GM21619 (cell line): ENCODE results near the gene GPSM1.

Experiments
- ATAC-seq: cut with Tn5 transposase; IDR thresholded peaks from one replicate; pipeline ENCODE4 v1.9.1; 2021; ENCODE audit not compliant: unreplicated experiment

The GPSM1 gene

DNA sequence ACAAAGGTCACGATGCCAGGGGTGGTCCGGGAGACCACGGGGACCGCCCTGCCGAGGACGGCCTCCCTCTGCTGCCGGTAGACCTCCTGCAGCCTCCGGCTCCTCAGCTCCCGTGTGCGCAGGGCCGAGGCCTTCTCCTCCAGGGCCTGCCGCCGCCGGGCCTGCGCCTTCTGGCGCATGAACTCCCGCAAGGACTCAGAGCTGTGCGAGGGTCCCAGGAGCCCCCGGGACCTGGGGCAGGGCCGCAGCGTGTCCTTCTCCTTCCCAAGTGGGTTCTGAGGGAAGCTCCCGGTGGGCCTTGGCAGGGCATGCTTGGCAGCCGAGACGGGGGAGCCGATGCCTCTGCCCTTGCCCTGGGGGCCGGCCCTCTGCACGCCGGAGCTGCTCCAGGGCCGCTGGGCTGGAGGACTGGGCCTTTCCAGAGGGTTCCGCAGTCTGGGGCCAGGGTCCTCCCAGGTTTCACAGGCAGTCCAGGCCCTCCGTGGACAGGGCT lies 36.8 kb upstream of the GPSM1 start:
- no peak for ATAC-seq

DNA sequence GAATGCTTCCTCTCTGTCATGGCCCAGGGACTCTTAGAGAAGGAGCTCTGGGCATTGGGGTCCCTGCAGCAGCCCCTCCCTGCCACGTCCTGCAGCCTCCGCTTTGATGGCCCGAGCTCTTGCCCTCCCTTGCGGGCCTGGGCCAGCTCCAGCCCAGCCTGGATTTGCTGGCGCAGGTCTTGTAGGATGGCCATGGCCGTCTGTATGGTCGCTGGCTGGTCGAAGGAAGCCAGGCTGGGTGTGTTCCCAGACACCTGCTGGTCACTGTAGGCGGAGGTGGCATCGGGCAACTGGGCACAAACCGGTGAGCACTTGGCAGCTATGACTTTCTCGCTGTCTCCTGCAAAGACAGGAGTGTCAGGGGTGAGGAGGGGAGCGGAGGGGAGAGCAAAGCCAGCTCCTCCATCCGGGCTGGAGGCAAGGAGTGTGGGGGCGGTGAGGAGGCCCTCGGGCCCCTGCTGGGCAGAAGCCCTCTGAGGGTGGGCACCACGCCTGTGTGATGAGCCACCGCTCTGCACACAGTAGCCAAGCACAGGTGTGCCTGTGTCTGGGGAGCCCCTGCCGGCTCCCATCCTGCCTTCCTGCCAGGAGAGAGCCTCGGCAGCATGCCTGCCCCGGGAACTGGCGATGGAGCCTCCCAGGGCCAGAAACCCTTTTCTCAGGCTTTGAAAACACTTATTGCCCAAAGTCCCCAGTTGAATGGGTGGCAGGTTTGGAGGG lies 35.9 kb upstream of the GPSM1 start:
- no peak for ATAC-seq

DNA sequence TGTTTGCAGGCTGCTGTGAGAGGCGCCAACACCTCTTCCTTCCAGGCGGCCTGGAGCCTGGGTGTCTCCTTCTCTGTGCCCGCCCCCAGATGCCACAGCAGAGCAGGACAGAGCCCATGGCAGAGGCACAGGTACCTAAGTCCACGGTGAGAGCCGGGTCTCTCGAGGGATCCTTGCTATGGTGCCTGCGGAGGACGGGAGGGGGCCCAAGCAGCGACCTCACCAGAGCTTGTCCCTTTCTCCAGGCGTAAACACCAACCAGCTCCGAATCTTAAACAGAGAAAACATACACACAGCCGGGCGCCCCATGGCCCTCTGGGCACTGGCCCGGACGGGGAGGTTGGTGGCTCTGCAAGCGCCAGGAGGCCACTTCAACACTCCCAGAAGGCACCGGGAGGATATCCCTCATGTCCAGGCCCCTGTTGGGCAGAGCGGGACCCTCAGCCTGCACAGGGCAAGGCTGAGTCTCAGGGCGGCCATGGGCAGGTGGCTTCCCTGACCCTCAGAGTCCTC lies 35.3 kb upstream of the GPSM1 start:
- ATAC-seq: no peak

DNA sequence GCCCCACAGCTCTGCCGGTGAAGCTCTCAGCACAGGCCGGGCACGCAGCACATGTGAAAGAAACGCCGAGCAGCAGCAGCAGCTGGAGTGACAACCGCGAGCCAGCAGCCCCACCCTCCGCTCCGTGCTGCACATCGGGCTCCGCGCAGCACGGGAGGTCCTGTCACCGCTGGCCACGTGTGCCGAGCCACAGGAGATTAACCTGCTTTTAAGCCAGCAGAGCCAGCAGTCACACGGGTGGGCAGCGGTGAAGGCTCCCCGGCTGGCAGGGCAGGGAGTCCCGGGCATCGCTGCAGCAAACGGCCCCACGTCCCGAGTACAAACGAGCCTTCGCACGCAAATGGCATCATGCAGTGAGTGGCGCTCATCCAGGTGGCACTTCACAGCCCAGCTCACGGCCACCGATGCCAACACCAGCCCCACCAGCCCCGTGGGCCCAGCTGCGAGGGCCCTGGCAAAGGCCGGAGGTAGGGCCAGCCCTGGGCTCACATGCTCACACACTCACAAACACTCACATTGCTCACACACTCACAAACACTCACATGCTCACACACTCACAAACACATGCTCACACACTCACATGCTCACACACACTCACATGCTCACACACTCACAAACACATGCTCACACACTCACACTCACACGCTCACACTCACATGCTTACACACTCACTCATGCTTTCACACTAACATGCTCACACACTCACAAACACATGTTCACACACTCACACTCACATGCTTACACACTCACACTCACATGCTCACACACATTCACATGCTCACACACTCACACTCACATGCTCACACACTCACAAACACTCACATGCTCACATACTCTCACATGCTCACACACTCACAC lies 34.5 kb upstream of the GPSM1 start:
- no peak for ATAC-seq

DNA sequence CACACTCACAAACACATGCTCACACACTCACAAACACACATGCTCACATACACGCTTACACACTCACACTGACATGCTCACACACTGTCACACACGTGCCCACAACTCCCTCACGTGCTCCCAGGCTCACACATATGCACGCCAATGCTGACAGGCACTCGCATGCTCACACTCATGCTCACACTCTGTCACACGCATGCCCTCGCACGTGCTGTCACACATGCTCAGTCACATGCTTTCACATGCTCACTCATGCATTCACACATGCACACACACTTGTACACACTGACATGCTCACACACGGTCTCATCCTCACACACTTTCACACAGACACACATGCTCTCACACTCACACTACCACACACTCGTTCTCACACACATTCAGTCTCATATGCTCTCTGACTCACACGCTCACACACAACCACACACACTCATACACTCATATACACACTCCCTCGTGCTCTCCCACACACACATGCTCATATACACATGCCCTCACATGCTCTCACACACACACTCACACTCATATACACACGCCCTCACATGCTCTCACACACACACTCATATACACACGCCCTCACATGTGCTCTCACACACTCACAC lies 33.8 kb upstream of the GPSM1 start:
- ATAC-seq: no peak

DNA sequence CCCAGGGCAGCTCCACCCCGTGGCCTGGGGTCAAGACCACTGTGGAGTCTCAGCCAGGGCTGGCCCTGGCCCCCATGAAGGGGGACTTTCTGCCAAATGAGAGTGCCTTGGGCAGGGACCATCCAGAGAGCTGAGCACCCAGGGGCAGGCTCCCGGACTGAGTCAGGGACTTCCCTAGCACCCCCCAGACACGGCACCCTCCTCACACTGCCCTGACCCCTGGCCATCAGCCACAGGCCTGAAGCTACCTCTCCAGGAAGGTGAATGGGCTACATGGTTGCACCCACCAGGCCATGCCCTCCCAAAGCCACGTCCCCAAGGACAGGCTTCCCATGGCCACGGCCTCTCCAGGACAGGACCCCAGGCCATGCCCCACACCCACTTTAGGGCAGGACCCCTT lies 32.9 kb upstream of the GPSM1 start:
- ATAC-seq: no peak

DNA sequence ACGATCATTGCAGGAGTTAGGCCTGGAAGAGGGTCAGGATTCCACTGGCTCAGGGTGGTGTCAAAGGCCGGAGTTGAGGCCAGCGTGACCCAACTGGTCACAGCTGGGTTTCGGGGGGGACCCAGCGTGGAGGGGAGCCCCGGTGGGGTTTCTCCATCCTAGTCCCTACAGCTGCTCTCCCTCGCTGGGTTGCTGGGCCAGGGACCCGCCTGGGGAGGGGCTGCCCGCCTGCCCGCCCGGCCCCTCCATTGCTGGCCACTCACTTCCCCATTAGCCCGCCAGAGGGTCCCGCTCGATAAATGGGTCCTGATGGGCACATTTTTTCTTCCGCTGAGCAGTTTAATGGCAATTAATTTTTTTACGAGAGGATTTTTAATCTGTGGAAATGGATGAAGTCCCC lies 32.3 kb upstream of the GPSM1 start:
- ATAC-seq: no peak

DNA sequence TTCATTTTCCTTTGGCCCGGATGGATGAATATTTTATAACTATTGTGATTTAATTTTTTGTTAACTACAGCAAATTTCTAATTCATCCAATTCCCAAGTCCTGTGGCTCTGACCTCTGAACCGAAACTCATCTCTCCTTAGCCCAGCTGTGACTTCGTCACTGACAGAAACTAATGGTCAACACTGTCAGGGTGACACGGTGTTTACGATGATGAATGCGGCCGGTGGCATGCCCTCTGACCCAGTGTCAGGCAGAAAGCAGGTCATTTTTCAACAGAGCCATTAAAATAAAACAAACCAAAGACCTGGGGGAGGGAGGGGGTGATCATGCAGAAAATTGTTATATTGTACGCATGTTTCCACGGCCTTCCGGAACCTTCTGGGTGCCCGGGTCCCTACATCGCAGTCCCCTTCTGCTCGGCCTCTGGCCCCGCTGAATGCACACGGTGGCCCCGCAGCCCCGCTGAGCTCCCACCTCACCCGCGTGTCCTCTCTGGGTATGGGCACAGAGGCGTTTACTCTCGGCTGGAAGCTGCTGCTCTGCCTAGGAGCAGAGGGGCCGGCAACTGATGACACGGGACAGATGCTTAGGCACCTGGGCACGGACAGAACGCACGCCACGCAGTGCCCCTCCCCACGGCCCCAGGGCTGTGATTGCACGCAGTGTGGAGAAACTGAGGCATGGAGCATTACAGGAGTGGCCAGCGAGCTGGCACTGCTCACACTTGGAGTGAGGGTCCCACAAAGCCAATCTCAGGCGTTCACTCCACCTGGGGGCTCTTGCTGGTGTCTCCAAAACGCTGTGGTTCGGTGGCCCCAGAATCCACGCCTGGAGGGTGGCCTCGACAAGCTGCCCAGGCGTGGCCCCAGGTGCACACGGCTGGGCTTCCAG lies 31.6 kb upstream of the GPSM1 start:
- ATAC-seq: no peak

DNA sequence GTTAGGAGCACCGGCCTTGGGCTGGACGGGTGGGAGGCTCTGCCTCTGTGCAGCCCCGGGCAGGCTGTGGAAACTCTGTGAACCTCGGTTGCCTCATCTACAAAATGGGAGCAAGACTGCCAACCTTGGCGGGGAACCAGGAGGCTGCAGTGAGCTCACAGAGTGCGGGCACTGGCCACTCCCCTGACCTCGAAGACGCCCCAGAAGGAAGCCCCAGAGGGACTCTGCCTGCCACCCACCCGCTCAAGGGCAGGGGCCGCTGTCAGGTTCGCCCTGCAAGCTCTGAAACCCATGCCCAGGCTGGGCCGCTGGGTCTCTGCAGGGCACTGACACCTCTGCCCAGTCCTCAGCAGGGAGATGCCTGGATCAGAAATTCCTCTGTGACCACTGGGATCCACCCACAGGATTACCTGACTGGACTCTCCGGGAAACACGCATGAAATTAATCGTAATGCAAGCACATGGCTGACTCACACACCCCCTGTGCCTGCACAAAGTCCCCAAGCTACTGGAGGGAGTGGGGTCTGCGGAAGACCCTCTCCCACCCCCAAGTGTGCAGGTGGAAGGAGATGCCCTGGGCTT lies 30.8 kb upstream of the GPSM1 start:
- ATAC-seq: no peak

DNA sequence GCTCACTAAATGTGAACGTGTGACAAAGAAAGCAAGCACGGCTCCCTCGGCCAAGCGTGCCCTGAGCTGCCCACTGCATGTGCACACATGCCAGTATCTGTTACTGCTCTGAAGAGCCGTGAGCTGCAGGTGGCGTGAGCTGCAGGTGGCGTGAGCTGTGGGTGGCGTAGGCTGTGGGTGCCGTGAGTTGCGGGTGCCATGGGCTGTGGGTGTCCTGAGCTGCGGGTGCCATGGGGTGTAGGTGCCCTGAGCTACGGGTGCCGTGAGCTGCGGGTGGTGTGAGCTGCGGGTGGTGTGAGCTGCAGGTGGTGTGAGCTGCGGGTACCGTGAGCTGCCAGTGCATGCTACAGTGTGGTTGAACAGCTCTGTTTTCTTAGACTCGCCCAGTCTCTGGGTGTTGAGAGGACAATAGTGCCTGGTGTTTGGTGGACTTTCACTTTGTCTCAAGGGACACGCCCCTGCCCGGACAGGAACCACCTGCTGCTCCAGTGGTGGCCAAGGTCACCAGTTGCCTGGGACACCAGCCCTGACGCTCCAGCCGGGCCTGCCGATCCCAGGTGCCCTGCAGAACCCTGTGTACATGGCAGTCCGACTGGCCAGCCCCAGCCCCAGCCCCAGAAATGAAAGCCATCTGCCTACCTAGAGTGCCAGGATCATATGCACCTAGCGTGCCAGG lies 30.2 kb upstream of the GPSM1 start:
- ATAC-seq: no peak

DNA sequence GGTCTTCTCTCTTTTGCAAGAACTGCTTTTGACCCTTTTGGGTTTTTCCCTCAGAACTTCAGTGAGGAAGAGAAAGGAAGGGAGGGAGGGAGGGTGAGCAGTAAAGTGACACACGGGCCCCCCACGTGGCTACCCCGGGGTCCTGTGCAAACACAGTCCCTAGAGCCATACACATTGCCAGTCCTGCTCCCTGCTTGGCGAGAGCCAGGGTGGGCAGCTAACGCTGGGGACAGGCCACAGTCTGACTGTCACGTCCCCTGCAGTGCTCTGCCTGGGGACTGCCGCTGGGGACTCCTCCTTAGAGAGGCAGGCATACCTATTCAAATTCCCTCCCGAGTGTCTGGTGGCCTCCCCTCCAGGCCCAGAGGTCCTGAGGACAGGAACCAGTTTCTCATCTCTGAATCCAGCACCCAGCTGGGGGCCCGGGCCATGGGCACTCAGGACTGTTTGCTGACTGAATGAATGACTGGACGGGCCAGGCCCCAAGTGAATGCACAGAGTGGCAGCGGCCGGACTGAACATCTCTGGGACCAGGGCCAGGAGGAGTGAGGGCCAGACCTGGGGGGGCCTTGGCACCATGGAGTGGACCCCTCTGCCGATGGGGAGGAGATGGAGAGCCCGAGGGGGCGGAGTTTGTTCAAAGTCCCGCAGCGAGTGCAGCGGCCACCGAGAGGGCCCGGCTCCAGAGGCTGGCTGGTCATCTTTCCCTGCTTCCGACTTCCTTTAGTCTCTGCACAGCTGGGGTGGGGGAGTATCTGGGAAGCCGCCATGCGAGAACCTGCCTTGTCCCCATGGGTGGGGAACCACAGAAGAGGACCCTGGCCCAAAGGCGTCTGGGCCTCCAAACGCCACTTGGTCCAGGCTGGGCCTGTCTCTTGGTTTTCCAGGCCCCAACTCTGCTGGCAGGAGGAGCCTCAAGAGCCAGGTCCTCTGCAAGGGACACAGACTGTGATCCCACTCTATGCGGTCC lies 29.3 kb upstream of the GPSM1 start:
- ATAC-seq: no peak

DNA sequence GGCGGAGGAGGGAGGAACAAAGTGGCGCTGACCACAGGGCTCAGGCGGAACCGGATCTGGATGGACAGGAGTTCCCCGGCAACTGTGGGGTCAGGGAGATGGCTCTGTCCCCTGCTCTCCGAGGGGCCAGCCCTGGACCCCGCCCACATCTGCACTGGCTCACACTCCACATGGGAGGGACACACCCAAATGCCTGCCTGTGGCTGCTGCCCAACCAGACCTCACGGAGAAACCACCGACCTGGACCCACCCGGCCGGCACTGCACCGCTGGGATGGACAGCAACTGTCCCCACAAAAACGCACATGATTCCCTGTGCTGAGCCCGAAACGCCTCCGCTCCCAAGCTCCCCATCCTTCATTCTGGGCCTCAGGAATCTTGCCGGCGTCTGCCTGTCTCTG lies 28.2 kb upstream of the GPSM1 start:
- ATAC-seq: no peak

DNA sequence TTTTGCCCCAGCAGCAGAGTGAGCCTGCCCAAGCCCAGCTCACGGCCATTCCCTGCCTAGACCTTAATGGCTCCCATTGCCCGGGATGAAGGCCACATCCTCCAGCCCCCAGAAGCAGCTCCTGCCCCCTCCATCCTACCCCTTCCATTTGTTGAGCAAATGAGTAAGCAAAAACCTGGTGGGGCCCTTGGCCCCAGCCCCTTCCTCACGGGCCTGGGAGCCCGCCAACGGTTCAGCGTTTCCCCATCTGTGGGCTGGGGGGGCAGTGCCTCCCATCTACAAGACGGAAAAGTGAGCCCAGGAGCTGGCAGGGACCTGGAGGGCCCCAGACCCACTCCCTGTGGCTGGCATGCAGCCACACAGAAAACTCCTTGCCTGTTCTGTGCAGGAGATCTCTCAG lies 27.8 kb upstream of the GPSM1 start:
- no peak for ATAC-seq

DNA sequence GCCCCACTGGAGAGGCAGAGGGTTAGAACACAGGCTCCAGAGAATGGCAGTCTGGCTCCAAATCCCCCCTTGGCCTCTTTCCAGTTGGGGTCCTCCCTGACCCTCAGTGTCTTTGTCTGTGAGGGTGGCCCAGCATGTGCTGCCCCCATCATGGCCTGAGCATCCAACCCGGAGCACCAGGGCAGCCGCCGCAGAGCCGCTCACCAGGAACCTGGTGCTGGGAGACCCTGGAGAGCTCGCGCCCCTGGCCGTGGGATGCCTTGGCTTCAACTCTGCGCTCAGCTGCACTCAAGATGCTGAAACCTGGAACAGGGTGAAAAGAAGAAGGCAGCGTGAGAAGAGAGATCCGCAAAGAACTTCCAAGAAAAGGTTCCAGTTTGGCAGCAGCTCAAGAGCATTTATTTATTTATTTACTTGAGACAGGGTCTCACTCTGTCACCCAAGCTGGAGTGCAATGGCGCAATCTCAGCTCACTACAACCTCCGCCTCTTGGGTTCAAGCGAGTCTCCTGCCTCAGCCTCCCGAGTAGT lies 27.3 kb upstream of the GPSM1 start:
- no peak for ATAC-seq

DNA sequence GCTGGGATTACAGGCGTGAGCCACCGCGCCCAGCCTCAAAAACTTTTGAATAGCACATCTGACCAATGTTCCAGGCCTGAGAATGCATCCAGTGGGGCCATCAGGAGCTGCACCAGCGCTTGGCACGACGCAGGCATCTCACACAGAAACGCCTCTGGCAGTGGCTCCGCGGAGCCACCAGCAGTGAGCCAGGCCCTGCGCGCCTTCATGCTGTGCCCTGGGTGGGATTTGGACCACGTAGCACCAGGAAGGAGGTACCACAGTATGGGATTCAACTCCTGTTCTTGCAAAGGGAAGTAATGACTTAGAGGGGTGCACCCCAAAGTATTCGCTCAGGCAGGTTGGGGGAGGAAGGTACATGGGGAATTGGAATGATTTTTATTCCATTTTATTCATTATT lies 26.5 kb upstream of the GPSM1 start:
- ATAC-seq: no peak

DNA sequence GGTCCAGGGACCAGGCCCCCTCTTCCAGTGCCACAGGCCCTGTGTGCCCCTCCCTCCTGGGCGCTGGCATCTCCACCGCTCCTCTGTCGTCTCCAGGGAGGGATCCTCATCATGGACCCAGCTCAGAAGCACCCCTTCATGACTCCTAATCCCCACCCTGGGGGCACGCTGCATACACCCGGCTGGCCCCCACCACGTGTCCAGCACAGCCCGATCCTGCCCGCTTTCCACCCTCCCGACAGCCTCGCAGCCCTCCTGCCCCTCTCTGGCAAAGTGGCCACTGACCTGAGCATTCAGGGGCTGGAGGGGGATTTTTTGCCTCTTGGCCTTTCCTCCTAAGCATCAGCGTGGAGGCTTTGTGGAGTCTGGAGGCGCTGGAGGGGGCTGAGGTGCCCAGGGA lies 24.8 kb upstream of the GPSM1 start:
- no peak for ATAC-seq

DNA sequence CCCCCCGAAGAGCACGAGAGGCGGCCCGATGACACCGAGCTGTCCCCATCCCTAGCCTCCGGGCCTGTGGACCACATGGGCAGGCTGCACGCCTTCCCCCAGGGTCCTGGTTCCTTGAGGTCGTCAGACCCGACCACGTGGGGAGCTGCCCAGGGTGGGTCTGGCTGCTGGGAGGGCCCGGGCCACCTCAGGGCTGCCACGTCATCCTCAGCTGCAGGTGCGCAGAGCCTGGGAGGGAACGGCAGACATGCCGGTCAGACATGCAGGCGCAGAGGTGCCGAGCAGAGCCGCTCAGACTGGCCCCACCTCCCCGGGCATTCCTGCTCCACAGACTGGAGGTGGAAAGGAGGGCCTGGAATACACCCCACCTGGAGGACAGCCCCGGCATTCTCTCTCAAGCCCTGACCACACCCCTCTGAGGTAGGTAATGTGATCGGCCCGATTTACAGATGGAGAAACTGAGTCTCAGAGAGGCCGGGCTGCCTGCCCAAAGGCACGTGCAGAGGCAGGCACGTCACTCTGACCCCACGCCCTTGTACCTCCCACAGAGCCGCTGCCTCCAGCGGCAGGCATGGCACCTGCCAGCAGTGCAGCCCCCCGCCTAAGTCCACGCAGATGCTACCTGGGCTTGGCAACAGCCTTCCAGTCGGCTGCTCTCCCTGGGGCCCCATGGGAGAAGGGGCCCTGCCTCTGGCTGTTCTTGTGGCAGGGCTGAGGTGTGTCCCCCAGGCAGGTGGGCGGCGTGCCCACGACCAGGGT lies 24.1 kb upstream of the GPSM1 start:
- ATAC-seq: no peak
